VCaP (cell line): ENCODE data around the gene BHLHA15.

Experiments
- H3K27ac ChIP-seq: fragments of 450-650 bp; 2 replicates; pipeline ENCODE4 v1.5.1; 2017
- TF ChIP-seq, protein P1 (sequence below): fragments of 450-650 bp; conservative IDR thresholded peaks from 2 replicates; pipeline ENCODE4 v1.5.1; 2017; ENCODE audit warnings: mild to moderate bottlenecking, moderate library complexity

The BHLHA15 gene

DNA sequence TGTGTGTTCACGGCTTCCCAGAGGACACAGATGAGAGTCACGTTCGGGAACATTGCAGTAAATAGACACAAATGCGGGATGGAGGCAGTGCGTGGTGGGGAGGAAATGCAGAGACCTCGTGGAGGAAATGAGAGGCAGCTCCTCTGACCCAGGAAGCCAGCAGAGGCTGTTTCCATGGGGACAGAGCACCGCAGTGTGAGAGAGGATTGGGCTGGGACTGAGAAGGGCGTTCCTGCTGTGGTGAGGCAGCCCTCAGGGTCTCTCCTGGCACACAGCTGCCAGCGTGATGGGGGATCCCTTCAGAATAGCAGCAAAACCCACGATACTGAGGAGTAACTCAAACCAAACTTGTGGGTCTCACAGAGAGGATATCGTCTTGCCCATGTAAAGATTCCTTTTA is 21.7 kb upstream of the BHLHA15 start:
- no peak overlapping the region for H3K27ac ChIP-seq
- TF ChIP-seq, protein P1, sequence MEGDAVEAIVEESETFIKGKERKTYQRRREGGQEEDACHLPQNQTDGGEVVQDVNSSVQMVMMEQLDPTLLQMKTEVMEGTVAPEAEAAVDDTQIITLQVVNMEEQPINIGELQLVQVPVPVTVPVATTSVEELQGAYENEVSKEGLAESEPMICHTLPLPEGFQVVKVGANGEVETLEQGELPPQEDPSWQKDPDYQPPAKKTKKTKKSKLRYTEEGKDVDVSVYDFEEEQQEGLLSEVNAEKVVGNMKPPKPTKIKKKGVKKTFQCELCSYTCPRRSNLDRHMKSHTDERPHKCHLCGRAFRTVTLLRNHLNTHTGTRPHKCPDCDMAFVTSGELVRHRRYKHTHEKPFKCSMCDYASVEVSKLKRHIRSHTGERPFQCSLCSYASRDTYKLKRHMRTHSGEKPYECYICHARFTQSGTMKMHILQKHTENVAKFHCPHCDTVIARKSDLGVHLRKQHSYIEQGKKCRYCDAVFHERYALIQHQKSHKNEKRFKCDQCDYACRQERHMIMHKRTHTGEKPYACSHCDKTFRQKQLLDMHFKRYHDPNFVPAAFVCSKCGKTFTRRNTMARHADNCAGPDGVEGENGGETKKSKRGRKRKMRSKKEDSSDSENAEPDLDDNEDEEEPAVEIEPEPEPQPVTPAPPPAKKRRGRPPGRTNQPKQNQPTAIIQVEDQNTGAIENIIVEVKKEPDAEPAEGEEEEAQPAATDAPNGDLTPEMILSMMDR: no peak

DNA sequence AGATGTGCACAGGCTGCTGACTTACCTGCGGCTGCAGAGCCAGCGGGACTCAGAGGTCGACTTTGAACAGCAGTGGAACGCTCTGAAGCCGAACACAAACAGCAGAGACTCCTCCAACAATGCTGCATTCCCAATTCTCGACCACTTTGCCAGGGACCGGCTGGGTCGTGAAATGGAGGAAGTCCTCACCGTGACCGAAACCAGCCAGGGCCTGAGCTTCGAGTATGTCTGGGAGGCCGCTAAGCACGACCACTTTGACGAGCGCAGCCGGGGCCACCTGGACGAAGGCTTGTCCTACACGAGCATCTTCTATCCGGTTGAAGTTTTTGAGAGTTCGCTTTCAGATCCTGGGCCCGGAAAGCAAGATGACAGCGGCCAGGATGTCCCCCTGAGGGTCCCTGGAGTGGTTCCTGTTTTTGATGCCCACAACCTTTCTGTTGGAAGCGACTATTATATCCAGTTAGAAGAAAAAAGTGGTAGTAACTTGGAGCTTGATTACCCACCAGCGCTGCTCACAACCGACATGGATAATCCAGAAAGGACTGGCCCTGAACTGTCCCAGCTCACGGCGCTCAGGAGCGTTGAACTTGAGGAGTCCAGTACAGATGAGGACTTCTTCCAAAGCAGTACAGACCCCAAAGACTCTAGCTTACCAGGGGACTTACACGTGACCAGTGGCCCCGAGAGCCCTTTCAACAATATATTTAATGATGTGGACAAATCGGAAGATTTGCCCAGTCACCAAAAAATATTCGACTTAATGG is 19.4 kb upstream of the BHLHA15 start:
- no peak overlapping the region for H3K27ac ChIP-seq
- TF ChIP-seq, protein P1: no peak

DNA sequence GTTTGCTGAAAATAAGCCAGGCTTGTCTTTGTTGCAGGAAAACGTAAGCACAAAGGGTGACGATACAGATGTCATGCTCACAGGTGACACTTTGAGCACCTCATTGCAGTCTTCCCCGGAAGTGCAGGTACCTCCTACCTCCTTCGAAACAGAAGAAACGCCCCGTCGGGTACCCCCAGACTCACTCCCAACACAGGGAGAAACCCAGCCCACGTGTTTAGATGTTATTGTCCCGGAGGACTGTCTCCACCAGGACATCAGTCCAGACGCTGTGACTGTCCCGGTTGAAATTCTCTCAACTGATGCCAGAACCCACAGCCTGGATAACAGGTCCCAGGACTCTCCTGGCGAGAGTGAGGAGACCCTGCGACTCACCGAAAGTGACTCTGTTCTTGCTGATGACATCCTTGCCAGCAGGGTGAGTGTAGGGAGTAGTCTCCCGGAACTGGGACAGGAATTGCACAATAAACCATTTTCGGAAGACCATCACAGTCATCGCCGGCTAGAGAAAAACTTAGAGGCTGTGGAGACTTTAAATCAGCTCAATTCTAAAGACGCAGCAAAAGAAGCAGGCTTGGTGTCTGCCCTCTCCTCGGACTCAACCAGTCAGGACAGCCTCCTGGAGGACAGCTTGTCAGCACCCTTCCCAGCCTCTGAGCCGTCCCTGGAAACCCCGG is 18.3 kb upstream of the BHLHA15 start:
- no peak overlapping the region for H3K27ac ChIP-seq
- TF ChIP-seq, protein P1: no peak

DNA sequence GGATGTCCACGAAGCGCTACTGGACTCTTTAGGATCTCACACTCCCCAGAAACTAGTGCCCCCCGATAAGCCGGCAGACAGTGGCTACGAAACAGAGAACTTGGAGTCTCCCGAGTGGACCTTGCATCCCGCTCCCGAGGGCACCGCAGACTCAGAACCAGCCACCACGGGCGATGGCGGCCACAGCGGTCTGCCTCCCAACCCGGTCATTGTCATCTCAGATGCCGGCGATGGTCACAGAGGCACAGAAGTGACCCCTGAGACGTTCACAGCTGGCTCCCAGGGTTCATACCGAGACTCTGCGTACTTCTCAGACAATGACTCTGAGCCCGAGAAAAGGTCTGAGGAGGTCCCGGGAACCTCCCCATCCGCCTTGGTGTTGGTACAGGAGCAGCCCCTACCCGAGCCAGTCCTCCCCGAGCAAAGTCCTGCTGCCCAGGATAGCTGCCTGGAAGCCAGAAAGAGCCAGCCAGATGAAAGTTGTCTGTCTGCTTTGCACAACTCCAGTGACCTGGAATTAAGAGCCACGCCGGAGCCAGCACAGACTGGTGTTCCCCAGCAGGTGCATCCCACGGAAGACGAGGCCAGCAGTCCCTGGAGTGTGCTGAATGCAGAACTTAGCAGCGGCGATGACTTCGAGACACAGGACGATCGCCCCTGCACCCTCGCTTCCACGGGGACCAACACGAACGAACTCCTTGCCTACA is 17.6 kb upstream of the BHLHA15 start:
- no peak overlapping the region for H3K27ac ChIP-seq
- TF ChIP-seq, protein P1: no peak

DNA sequence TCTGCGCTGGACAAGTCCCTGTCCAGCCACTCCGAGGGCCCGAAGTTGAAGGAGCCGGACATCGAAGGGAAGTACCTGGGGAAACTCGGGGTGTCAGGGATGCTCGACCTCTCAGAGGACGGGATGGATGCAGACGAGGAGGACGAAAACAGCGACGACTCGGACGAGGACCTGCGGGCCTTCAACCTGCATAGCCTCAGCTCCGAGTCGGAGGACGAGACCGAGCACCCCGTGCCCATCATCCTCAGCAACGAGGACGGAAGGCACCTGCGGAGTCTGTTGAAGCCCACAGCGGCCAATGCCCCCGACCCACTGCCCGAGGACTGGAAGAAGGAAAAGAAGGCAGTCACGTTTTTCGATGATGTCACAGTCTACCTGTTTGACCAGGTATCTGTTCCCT is 17.1 kb upstream of the BHLHA15 start:
- H3K27ac ChIP-seq: no peak overlapping the region

DNA sequence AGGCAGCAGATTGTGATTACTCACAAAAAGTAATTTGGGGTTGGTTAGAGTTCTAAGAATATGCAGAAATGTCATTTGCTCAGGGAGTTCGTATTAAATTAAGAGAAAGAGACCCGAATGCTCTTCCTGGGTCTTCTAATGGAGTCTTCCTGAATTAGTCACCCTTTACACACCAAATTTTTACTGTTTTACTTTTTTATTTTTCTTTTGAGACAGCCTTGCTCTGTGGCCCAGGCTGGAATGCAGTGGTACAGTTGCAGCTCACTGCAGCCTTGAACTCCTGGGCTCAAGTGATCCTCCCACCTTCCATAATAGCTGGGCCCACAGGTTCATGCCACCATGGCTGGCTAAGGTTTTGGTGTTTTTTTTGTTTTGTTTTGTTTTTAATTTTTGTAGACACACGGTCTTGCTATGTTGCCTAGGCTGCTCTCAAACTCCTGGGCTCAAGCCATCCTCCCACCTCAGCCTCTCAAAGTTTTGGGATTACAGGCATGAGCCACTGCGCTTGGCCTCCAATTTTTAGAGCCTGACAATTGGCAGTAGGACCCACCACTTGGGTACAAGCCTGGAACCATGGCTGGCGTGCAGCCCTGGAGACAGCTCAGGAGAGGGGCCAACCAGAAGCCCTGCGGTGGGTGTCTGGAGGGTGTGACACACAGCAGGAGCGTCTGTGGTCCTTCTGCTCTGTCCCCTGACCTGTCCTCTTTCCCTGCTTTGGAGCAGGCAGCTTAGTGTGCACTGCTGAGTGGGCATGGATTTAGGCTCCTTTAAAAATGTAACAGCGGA is 16.4 kb upstream of the BHLHA15 start:
- TF ChIP-seq, protein P1: no peak
- H3K27ac ChIP-seq: no peak overlapping the region

More for the DNA sequence above, 17.1 kb upstream of the BHLHA15 start:
- TF ChIP-seq, protein P1: no peak
